Measurements from ENCODE around the gene IPCEF1. TPM values are rescaled to one million over a fixed set of nuclear protein-coding genes. Genes with fewer than 3 reads are reported as not detected.

The IPCEF1 gene
- total RNA-seq, 3 donors from 2014 or later (not counting 1 experiment from before 2014, with no cell fraction given) = 31.4 to 53.2 (median 45.5) TPM

GRCh38 chr6:154261688-154262397 is 94.8 kb downstream of the IPCEF1 start:
- Mint-ChIP-seq H3K36me3 (no peaks in the 10 kb centered on the region), H3K4me1 (peaks cover 23 to 28% of the 10 kb centered on the region in 2 donors), H3K27me3 (ENCODE audit: low read depth in 2 of 2) (no peaks in the 10 kb centered on the region), H3K9me3 (no peaks in the 10 kb centered on the region), H3K27ac (peak overlapping the region; percentile 27 to 81), H3K4me3 (no peak overlapping the region)
- 69% methylated on average over 7 of the region's 7 CpGs for WGBS (ENCODE audit: insufficient coverage)
- ATAC-seq (peak in 2 of 3 donors; percentile 29 to 63), DNase-seq (no peak)
- TF ChIP-seq CTCF (IDR thresholded peaks at IDR 0.05) = no peak
- Histone ChIP-seq H3K27me3 (ENCODE audit: control insufficient read depth, insufficient read depth, low read length) (no peaks in the 10 kb centered on the region), H3K27ac (ENCODE audit: low read length) (no peak overlapping the region), H3K9me3 (ENCODE audit: control insufficient read depth, insufficient read depth, low read length) (no peaks in the 10 kb centered on the region), H3K4me3 (ENCODE audit: low read length) (no peak overlapping the region), H3K4me1 (ENCODE audit: control insufficient read depth, insufficient read depth, low read length) (peaks cover 11% of the 10 kb centered on the region), H3K36me3 (ENCODE audit: control insufficient read depth, insufficient read depth, low read length) (no peaks in the 10 kb centered on the region)
- intact Hi-C loops (cut with micrococcal nuclease) = no loop called here

- Mint-ChIP-seq H3K4me3 (no peak overlapping the region), H3K27ac (peak overlapping the region in 1 of 2 donors; percentile 1), H3K27me3 (ENCODE audit: low read depth in 2 of 2) (no peaks in the 10 kb centered on the region), H3K9me3 (peaks cover 0 to 2% of the 10 kb centered on the region in 2 donors), H3K36me3 (peaks cover 10% of the 10 kb centered on the region), H3K4me1 (peaks cover 28 to 29% of the 10 kb centered on the region in 2 donors)
- Histone ChIP-seq H3K27ac (ENCODE audit: low read length) (no peak overlapping the region), H3K4me3 (ENCODE audit: low read length) (no peak overlapping the region), H3K4me1 (ENCODE audit: control insufficient read depth, insufficient read depth, low read length) (peaks cover 11% of the 10 kb centered on the region), H3K9me3 (ENCODE audit: control insufficient read depth, insufficient read depth, low read length) (no peaks in the 10 kb centered on the region), H3K36me3 (ENCODE audit: control insufficient read depth, insufficient read depth, low read length) (no peaks in the 10 kb centered on the region), H3K27me3 (ENCODE audit: control insufficient read depth, insufficient read depth, low read length) (no peaks in the 10 kb centered on the region)
- peak in 1 of 3 donors; percentile 62 for ATAC-seq
- no peak for TF ChIP-seq CTCF (IDR thresholded peaks at IDR 0.05)
- WGBS (ENCODE audit: insufficient coverage) = 38% methylated on average over 4 of the region's 4 CpGs
- no peak for DNase-seq
- intact Hi-C loops (cut with micrococcal nuclease) = no loop called here
Measured at GRCh38 chr6:154258064-154258757, 98.4 kb downstream of the IPCEF1 start.

- Mint-ChIP-seq H3K4me3 (no peak overlapping the region), H3K27me3 (ENCODE audit: low read depth in 2 of 2) (no peaks in the 10 kb centered on the region), H3K4me1 (peaks cover 29 to 34% of the 10 kb centered on the region in 2 donors), H3K9me3 (peaks cover 0 to 2% of the 10 kb centered on the region in 2 donors), H3K36me3 (peaks cover 10% of the 10 kb centered on the region), H3K27ac (no peak overlapping the region)
- no peak overlapping the region for H3K27ac ChIP-seq (ENCODE audit: low read length)
- intact Hi-C loops (cut with micrococcal nuclease) = no loop called here
- no peak for TF ChIP-seq CTCF (IDR thresholded peaks at IDR 0.05)
- 63% methylated on average over 1 of the region's 1 CpG for WGBS (ENCODE audit: insufficient coverage)
- no peak overlapping the region for H3K4me3 ChIP-seq (ENCODE audit: low read length)
- DNase-seq = no peak
- no peaks in the 10 kb centered on the region for H3K9me3 ChIP-seq (ENCODE audit: control insufficient read depth, insufficient read depth, low read length)
- ATAC-seq = peak in 1 of 3 donors; percentile 35
- H3K27me3 ChIP-seq (ENCODE audit: control insufficient read depth, insufficient read depth, low read length) = no peaks in the 10 kb centered on the region
- peaks cover 16% of the 10 kb centered on the region for H3K4me1 ChIP-seq (ENCODE audit: control insufficient read depth, insufficient read depth, low read length)
- no peaks in the 10 kb centered on the region for H3K36me3 ChIP-seq (ENCODE audit: control insufficient read depth, insufficient read depth, low read length)
Measured at GRCh38 chr6:154257067-154257466, 99.5 kb downstream of the IPCEF1 start.
